GM19239 (cell line): ENCODE measurements around the gene TPH2.

ENCODE experiments used
- DNase-seq: peaks from one replicate; pipeline ENCODE4 v3.0.0; 2011; ENCODE audit warnings: low spot score; ENCODE audit not compliant: insufficient read length
- FAIRE-seq: peaks from 2 replicates; lab custom pipeline; 2011; peaks lifted over from hg19 to GRCh38; lab: Jason Lieb, UNC

The TPH2 gene

GRCh38 chr12:72077111-72077820 lies 138.6 kb downstream of the TPH2 start:
- FAIRE-seq (no peak), DNase-seq (no peak)

GRCh38 chr12:72081777-72082176 lies 143.1 kb downstream of the TPH2 start:
- DNase-seq (no peak), FAIRE-seq (no peak)
